ENCODE data around the gene MFSD2B.
"Not testable (repeated sequence)": the region's sequence is repeated elsewhere in the genome, so short reads cannot be mapped to it uniquely, and the experiment has no call there.

MFSD2B gene

DNA sequence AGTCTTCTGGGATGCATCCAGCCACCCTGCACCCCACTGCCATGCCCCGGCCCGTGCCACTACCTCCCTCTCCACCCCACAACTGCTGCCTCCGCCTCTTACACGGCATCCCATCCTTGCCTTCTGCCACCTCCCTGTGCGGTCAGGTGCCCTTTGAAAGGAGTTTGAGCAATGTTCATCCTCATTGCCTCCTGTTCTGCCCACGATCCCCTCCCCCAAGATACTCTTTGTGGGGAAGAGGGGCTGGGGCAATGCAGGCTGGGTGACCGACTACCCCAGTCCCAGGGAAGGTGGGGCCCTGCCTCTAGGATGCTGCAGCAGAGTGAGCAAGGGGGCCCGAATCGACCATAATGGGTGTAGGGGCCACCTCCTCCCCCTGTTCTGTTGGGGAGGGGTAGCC is 8.4 kb downstream of the MFSD2B start:
- no peak overlapping the region for H3K27ac ChIP-seq

DNA sequence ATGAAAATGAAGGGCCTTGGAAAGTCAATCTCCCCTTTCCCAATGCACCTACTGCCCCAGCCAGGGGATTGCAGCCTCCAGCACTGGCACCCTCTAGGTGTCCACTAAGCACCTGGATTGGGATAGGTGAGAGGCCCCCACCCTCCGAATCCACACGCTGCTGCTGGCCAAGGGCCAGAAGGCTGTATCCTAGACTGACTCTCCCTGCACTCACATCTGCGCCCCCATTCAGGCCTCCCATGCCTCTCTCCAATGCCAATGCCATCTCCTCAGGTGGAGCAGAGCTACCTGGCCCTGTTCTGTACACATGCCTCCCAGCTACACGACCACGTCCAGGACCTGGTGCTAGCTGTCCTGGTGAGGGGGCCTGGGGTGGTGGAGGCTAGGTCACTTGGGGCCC is 9.8 kb downstream of the MFSD2B start:
- no peak overlapping the region for H3K27ac ChIP-seq
- no peak for DNase-seq (ENCODE audit: low read depth, low spot score)

More for the DNA sequence above, 8.4 kb downstream of the MFSD2B start:
- no peak for DNase-seq (ENCODE audit: low read depth, low spot score)

DNA sequence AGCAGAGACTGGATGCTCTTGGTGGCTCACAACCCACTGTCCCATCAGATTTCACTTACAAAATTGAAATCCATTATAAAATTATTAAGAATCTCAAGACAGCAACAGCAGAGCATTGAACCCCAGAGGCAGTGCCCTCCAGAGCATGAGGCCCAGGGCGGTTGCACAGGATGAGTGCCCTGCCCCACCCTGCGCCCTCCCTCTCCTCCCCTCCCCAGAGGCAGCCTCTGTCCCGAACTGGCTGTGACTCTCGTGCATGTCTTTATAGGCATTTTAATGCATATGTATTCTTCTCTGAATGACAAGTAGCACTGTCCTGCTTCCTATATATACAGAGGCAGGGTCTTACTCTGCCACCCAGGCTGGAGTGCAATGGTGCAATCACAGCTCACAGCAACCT is 10.4 kb downstream of the MFSD2B start:
- no peak for DNase-seq (ENCODE audit: low read depth, low spot score)
- H3K27ac ChIP-seq, result peak overlapping the region; percentile 57

DNA sequence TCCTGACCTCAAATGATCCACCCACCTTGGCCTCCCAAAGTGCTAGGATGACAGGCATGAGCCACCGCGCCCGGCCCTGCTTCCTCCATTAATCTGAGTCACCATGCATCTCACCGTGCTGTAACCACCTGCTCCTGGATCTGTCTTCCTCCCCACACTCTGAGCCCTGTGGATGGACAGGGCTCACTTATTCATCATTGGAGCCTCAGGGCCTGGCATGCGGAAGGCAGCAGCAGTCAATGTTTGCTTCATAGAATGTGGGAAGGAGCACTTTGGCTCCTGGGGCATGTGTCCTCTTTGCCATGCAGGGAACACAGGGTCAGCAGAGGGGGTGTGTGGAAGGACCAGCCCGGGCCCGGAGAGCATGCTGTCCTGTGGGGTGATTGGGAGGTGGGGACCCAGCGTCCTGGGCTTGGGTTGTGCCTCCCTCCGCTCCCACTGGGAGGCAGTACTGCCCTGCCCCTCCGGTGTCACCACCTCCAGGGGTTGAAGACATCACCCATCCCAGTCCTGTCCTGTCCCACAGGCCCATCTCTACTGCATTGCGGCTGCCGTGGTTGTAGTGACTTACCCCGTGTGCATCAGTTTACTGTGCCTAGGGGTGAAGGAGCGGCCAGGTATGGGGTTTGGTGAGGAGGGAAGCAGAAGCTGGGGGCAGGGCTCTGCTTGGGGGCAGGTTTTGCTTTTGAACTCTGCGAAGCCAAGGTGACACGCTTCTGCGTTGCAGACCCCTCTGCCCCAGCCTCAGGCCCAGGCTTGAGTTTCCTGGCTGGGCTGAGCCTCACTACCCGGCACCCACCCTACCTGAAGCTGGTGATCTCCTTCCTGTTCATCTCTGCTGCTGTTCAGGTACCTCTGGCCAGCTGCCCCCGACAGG is 11.5 kb downstream of the MFSD2B start:
- DNase-seq (ENCODE audit: low read depth, low spot score), result peak; percentile 83
- peak overlapping the region; percentile 57 for H3K27ac ChIP-seq

DNA sequence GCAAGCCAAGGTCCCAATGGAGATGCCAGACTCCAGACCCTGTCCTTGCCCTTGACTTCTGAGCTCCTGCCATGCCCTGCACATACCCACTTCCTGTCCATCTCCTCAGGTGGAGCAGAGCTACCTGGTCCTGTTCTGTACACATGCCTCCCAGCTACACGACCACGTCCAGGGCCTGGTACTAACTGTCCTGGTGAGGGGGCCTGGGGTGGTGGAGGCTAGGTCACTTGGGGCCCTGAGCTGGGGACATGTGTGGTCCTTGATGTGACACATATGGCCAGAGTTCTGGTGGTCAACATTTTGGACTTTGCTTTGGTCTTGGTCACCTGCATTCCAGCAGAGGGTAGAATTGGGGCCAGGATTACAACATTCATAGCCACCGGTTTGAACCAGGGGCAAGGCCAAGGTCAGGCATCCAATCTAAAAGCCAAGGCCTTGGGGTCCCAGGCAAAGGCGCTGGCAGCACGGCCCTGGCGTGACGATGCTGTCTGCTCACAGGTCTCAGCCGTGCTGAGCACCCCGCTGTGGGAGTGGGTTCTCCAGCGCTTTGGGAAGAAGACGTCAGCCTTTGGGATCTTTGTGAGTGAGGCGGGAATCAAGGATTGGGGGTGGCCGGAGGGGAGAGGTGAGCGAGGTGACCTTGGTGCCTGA is 12.6 kb downstream of the MFSD2B start:
- no peak for DNase-seq (ENCODE audit: low read depth, low spot score)
- no peak overlapping the region for H3K27ac ChIP-seq

DNA sequence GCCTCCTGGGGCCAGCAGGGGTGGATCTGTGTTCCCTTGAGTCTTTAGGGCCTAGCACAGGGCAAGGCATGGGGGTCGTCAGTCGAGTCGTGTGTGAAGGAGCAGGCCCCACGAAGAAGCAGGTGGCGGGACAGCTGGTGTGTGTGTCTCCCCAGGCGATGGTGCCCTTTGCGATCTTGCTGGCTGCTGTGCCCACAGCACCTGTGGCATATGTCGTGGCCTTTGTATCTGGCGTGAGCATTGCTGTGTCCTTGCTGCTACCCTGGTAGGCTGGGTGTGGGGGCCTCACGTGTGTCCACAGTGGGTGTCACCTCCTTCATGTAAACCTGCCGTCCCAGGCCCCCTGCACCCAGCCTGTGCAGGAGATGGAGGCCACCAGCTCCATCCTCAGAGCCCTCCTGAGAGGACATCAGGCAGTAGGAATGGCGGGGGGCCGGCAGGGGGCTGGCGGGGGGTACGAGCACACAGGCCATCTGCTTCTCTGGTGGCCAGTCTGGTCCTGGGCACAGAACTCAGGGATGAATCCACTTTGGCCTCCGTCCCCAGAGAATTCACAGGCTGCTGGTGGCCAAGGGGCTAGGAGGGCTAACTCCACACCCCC is 13.2 kb downstream of the MFSD2B start:
- no peak overlapping the region for H3K27ac ChIP-seq
- DNase-seq (ENCODE audit: low read depth, low spot score), result no peak

DNA sequence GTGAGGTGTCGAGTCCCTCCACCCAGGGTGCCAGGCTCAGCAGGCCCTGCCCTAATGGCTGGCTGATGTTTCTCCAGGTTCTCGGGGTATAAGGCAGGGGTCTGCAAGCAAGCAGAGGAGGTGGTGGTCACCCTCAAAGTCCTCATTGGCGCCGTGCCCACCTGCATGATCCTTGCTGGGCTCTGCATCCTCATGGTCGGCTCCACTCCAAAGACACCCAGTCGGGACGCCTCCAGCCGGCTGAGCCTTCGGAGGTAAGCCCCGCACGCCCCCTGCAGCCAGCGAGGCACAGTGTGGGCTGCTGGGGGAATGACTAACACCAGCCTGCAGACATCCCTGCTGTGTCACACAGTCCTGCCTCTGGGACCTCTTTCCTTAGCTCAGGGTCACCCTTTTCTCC is 14.1 kb downstream of the MFSD2B start:
- no peak overlapping the region for H3K27ac ChIP-seq
- DNase-seq (ENCODE audit: low read depth, low spot score), result no peak

DNA sequence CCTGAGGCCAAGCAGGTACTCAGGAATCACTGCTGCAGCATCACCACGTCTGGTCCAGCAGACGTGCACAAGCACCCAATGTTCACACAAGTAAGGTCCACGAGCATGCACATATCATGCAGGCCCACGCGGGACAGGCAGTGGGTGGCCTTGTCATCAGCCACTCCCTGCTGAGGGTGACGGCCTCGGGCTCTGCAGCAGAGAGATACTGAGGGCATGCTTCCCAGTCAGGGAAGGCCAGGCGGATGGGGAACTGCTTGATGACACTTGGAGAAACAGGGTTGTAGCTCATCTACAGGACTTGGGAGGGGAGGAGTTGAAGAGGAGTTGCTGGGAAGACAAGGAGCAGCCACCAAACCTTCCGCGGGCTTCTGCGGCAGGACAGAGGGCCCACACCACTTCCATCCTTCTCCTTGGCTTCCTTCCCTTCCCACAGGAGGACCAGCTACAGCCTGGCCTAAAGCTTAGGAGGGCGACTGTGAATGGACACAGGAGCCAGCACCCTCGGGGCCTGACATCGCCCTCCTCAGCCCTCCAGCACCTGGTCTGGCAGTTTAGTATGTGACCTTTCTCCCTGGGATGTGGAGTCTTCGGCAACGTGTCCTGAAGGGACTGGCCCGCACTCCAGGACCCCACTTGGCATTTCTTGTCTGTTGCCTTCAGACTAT is 15.2 kb downstream of the MFSD2B start:
- no peak for DNase-seq (ENCODE audit: low read depth, low spot score)

DNA sequence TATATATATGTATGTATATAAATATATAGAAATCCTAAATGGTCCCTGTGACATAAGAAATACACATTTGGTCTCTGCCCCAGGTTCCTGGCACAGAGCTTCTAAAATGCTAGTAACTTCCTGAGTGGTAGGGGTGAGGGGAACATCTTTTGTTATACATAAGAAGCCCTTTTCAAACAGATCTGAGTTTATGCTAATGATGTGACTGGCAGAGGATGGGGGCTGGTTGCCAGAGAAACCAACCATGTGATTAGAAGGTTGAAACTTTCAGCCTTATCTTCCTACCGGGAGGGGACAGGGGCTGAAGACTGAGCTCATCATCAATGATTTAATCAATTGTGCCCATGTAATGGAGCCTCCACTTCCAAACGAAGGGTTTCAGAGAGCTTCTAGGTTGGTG is 16.3 kb downstream of the MFSD2B start:
- H3K27ac ChIP-seq, result no peak overlapping the region
- no peak for DNase-seq (ENCODE audit: low read depth, low spot score)

More for the DNA sequence above, 15.2 kb downstream of the MFSD2B start:
- H3K27ac ChIP-seq, result no peak overlapping the region

DNA sequence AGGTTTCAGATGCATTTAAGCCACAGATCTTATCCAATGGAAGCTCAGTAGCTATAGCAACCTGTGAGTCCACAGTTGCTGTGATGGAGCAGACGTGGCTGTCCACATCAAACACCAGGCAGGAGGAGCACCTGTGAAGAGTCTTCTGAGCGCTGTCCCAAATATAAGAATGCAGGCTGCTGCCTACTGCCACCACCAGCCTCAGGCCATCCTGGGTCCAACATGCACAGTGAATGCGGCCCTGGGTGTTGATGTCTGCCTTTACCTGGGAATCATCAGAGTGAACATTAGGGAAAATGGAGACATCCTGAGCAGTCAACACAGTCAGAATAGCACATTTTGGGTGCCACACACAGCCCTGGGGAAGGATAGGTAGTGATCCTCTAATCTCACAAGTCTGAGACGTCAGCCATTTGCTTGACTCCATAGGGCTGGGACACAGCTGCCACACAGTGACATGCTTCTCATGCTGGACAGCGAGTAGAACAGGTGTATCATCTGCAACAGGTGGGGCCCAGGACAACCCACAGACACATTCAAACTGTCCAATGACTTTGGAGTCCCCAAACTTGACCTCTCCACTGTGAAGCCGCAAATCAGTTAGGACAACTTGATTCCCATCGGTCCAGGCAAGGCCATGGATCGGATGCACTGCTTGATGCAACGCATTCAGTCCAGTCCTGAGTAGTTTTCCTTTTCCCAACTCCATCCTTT is 29.1 kb downstream of the MFSD2B start:
- H3K27ac ChIP-seq, result no peak overlapping the region
- no peak for DNase-seq (ENCODE audit: low read depth, low spot score)

DNA sequence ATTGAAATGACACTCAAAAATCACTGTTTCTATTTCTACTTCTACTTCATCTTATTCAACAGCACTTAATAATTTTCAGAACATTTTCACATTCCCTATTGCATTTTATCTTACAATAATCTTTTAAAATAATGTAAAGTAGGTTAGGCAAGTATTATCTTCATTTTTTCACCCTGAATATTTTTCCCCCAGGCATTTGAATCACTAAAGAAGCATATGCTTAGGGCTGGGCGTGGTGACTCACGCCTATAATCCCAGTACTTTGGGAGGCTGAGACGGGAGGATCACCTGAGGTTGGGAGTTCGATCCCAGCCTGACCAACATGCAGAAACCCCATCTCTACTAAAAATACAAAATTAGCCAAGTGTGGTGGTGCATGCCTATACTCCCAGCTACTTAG is 30.6 kb downstream of the MFSD2B start:
- DNase-seq (ENCODE audit: low read depth, low spot score), result no peak
- H3K27ac ChIP-seq, result no peak overlapping the region

DNA sequence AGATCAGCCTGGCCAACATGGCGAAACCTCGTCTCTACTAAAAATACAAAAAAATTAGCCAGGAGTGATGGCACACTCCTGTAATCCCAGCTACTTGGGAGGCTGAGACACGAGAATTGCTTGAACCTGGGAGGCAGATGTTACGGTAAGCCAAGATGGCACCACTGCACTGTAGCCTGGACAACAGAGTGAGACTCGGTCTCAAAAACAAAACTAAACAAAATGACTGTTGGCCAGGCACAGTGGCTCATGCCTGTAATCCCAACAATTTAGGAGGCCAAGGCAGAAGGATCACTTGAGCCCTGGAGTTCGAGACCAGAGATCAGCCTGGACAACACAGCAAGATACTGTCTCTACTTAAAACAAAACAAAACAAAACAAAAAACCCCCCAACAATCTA is 33.2 kb downstream of the MFSD2B start:
- not testable (repeated sequence) for H3K27ac ChIP-seq; DNase-seq (ENCODE audit: low read depth, low spot score)

DNA sequence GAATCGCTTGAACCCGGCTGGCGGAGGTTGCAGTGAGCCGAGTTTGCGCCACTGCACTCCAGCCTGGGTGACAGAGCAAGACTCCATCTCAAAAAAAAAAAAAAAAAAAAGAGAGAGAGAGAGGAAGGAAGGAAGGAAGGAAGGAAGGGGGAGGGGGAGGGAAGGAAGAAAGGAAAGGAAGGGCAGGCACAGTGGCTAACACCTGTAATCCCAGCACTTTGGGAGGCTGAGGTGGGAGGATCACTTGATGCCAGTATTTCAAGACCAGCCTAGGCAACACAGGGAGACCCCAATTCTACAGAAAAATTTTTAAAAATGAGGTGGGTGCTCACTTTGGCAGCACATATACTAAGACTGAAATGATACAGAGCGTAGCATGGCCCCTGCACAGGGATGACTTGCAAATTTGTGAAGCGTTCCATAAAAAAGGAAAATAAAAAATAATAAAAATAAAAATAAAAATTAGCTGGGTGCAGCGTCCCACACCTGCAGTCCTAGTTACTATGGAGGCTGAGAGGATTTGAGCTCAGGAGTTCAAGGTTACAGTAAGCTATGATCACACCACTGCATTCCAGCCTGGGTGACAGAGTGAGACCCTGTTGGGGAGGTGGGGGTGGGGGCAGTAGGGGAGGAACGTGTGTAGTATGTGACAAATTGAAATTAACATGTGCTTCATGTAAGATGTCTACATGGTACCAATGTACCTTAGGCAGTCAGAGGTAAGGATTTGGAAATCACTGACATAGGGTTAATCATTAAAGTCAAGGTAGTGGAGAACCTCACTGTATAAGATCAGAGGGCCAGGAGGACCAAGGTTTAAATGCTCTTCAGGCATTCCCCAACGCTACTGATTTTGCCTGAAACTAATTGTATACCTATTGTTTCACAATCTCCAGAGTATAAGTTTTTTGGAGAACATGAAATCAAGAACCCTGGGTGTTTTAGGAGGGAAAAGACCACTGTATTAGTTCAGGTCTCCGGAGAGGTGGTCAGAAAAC is 35.9 kb downstream of the MFSD2B start:
- DNase-seq (ENCODE audit: low read depth, low spot score), result no peak
- no peak overlapping the region for H3K27ac ChIP-seq

DNA sequence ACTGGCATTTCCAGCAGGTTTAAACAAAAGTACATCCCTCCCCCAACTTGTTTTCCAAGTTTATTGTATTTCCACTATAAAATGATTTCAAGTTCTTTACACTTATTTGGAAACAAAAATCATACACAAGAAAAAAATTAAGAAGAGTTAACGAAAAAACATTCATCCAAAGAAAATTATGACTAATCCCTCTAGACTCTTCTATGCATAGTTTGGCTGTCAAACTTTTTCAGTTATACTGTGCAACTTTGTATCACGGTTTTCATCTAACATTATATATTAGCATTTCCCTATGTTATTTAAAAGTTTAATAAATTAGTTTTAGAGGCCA is 36.7 kb downstream of the MFSD2B start:
- no peak for DNase-seq (ENCODE audit: low read depth, low spot score)
- H3K27ac ChIP-seq, result no peak overlapping the region

DNA sequence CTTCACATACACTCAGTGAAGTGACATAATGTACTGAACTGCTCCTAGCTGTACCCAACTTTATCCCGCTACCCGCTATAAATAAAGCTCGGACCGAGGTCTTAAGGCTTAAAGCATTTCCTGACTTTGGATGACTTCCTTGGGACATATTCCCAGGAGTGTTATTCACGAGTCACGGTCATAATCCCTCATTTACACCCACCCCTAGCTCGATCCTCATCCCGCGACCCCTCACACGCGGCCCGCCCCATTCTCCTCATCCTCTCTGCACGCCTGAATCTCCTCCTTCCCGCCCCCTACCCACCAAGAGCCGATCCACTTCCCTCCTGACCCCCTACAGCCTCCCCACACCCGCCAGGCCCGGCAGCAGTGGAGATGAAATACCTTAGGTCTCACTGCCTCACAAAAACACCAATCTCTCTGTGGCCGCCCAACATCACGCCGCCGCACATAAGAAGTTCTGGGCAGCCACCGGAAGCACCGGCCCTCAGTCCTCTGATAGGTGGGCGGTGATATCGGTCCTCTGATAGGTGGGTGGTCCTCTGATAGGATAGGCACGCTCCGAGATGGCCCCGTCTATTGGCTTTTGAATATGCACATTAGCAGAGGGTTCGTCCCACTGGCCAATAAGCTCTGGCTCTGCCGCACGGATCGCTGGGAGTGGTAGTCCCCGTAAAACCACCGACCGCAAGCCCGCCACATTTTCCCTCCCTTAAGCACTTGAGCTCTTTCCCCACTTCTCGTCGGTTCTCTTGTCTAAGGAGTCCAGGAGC is 37.2 kb downstream of the MFSD2B start, which contains the start of gene WDCP:
Gene WDCP, minus strand, starts transcription at position 462 of the 773 bp plus-strand sequence. CDS start 7,897 bp downstream, outside the sequence.
- peak; percentile 93 for DNase-seq (ENCODE audit: low read depth, low spot score)
- H3K27ac ChIP-seq, result no peak within 1 kb of the TSS

DNA sequence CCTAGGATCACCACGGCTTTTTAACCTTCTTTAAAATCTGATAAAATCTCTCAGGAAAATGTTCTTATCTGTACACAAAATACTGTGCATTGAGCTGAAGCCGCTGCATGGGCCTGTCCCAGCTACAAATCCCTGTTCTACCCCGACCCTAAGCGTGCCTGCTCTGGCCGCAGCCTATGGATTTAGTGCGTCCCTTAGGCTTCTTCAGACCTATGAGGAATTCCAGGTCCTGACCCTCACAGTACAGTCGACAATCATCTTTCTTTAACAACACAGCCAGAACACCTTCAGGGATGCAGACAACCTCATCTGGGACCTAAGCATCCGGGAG is 37.8 kb downstream of the MFSD2B start:
- no peak overlapping the region for H3K27ac ChIP-seq
- no peak for DNase-seq (ENCODE audit: low read depth, low spot score)

DNA sequence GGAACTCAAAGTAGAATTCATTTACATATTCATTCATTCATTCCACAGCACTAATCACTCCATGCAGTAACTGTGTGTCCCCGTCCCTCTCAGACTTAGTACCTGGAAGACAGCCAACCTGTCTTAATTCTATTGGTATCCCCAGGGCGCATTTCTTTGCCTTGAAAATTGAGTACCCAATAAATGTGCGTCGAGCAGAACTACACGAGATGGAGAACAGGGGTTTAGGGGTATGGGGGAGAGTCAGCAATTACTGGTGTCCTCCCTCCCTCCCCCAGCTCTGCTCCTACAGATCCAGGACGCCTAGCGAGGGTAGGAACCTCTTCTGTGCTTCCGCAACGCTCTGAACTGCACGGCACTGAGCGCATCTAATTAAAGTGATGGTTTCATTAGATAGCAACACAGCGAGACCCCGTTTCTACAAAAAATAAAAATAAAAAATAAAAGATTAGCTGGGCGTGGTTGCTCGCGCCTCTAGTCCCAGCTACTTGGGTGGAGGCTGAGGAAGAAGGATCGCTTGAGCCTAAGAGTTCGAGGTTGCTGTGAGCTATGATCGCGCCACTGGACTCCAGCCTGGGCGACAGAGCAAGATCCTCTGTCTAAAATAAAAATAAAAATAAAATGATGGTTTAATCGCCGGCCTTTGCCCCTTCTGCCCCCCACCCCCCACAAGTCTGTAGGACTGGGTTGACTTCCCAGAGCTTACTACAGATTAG is 39.0 kb downstream of the MFSD2B start:
- no peak overlapping the region for H3K27ac ChIP-seq

More for the DNA sequence above, 39.0 kb downstream of the MFSD2B start:
- no peak for DNase-seq (ENCODE audit: low read depth, low spot score)

Data from epithelial cell of prostate (primary cell).